ENCODE data around the gene SNAI3.

The SNAI3 gene

GRCh38 chr16:88684569-88685155 lies 1.6 kb downstream of the SNAI3 start:
- H3K9me3 ChIP-seq (ENCODE audit: insufficient read depth, low read depth, low read length) = peaks cover 4% of the 10 kb centered on the region
- no peaks in the 10 kb centered on the region for H3K79me1 ChIP-seq (ENCODE audit: low read length)
- H3K9ac ChIP-seq (ENCODE audit: low read length) = no peak overlapping the region
- H3K4ac ChIP-seq (ENCODE audit: low read depth, low read length) = no peak overlapping the region
- no peak overlapping the region for H3K18ac ChIP-seq (ENCODE audit: low read length)
- no peak overlapping the region for H3K4me2 ChIP-seq (ENCODE audit: low read length)
- no peak overlapping the region for H4K91ac ChIP-seq (ENCODE audit: low read depth, low read length)
- no CpG with 5 or more reads among the region's 15 CpGs for WGBS (ENCODE audit: extremely low coverage, insufficient coverage, insufficient read length)
- H2BK12ac ChIP-seq (ENCODE audit: low read length) = no peak overlapping the region
- no peaks in the 10 kb centered on the region for H3K79me2 ChIP-seq (ENCODE audit: control insufficient read depth, insufficient read depth, low read length, poor library complexity)
- no peaks in the 10 kb centered on the region for H3K36me3 ChIP-seq (ENCODE audit: control insufficient read depth in 1 of 2, insufficient read depth in 2 of 2, low read length in 2 of 2)
- H4K8ac ChIP-seq (ENCODE audit: low read depth, low read length) = no peak overlapping the region
- no peak overlapping the region for H2BK5ac ChIP-seq (ENCODE audit: low read depth, low read length, poor library complexity)
- H3K14ac ChIP-seq (ENCODE audit: low read length) = no peak overlapping the region
- no peak overlapping the region for H4K12ac ChIP-seq (ENCODE audit: low read depth, low read length)
- H3K27ac ChIP-seq (ENCODE audit: low read depth, low read length) = no peak overlapping the region
- no peak for DNase-seq
- H3K4me3 ChIP-seq (ENCODE audit: low read depth, low read length) = no peak overlapping the region
- H3K23ac ChIP-seq (ENCODE audit: low read length) = no peak overlapping the region
- H3K27me3 ChIP-seq (ENCODE audit: insufficient read depth, low read length) = peaks cover 5% of the 10 kb centered on the region
- no peak overlapping the region for H2BK120ac ChIP-seq (ENCODE audit: insufficient read depth, low read length, poor library complexity)
- H2AFZ ChIP-seq (ENCODE audit: insufficient read depth, low read length, poor library complexity) = no peak overlapping the region
- no peak overlapping the region for H2AK5ac ChIP-seq (ENCODE audit: low read length)
- peaks cover 6 to 10% of the 10 kb centered on the region in 2 experiments for H3K4me1 ChIP-seq (ENCODE audit: control insufficient read depth in 1 of 2, insufficient read depth in 2 of 2, low read length in 2 of 2)

- Histone ChIP-seq H4K91ac (ENCODE audit: low read depth, low read length) (no peak overlapping the region), H3K27me3 (ENCODE audit: insufficient read depth, low read length) (peaks cover 5% of the 10 kb centered on the region), H2BK120ac (ENCODE audit: insufficient read depth, low read length, poor library complexity) (no peak overlapping the region), H3K4me2 (ENCODE audit: low read length) (no peak overlapping the region), H2BK12ac (ENCODE audit: low read length) (no peak overlapping the region), H3K79me2 (ENCODE audit: control insufficient read depth, insufficient read depth, low read length, poor library complexity) (no peaks in the 10 kb centered on the region), H4K8ac (ENCODE audit: low read depth, low read length) (no peak overlapping the region), H3K36me3 (ENCODE audit: control insufficient read depth in 1 of 2, insufficient read depth in 2 of 2, low read length in 2 of 2) (no peaks in the 10 kb centered on the region), H3K9me3 (ENCODE audit: insufficient read depth, low read depth, low read length) (peaks cover 4% of the 10 kb centered on the region), H3K14ac (ENCODE audit: low read length) (no peak overlapping the region), H4K12ac (ENCODE audit: low read depth, low read length) (no peak overlapping the region), H3K79me1 (ENCODE audit: low read length) (no peaks in the 10 kb centered on the region), H3K27ac (ENCODE audit: low read depth, low read length) (no peak overlapping the region), H3K4me3 (ENCODE audit: low read depth, low read length) (no peak overlapping the region), H2AFZ (ENCODE audit: insufficient read depth, low read length, poor library complexity) (no peak overlapping the region), H3K9ac (ENCODE audit: low read length) (no peak overlapping the region), H3K23ac (ENCODE audit: low read length) (no peak overlapping the region), H2AK5ac (ENCODE audit: low read length) (no peak overlapping the region), H3K18ac (ENCODE audit: low read length) (no peak overlapping the region), H2BK5ac (ENCODE audit: low read depth, low read length, poor library complexity) (no peak overlapping the region), H3K4ac (ENCODE audit: low read depth, low read length) (no peak overlapping the region), H3K4me1 (ENCODE audit: control insufficient read depth in 1 of 2, insufficient read depth in 2 of 2, low read length in 2 of 2) (peaks cover 6 to 15% of the 10 kb centered on the region in 2 experiments)
- no CpG with 5 or more reads among the region's 21 CpGs for WGBS (ENCODE audit: extremely low coverage, insufficient coverage, insufficient read length)
- DNase-seq = peak in 1 of 2 donors; percentile 24
These were observed 4.4 kb downstream of the SNAI3 start for GRCh38 chr16:88681709-88682451.

GRCh38 chr16:88681084-88681680 lies 5.1 kb downstream of the SNAI3 start:
- Histone ChIP-seq H3K14ac (ENCODE audit: low read length) (no peak overlapping the region), H3K4me1 (ENCODE audit: control insufficient read depth in 1 of 2, insufficient read depth in 2 of 2, low read length in 2 of 2) (peaks cover 2 to 11% of the 10 kb centered on the region in 2 experiments), H3K18ac (ENCODE audit: low read length) (no peak overlapping the region), H2BK120ac (ENCODE audit: insufficient read depth, low read length, poor library complexity) (no peak overlapping the region), H4K8ac (ENCODE audit: low read depth, low read length) (no peak overlapping the region), H3K79me2 (ENCODE audit: control insufficient read depth, insufficient read depth, low read length, poor library complexity) (no peaks in the 10 kb centered on the region), H2AK5ac (ENCODE audit: low read length) (no peak overlapping the region), H3K79me1 (ENCODE audit: low read length) (no peaks in the 10 kb centered on the region), H3K27ac (ENCODE audit: low read depth, low read length) (no peak overlapping the region), H2AFZ (ENCODE audit: insufficient read depth, low read length, poor library complexity) (no peak overlapping the region), H3K27me3 (ENCODE audit: insufficient read depth, low read length) (peaks cover 5% of the 10 kb centered on the region), H3K36me3 (ENCODE audit: control insufficient read depth in 1 of 2, insufficient read depth in 2 of 2, low read length in 2 of 2) (peaks cover 0 to 4% of the 10 kb centered on the region in 2 experiments), H3K9me3 (ENCODE audit: insufficient read depth, low read depth, low read length) (peaks cover 4% of the 10 kb centered on the region), H3K23ac (ENCODE audit: low read length) (no peak overlapping the region), H2BK5ac (ENCODE audit: low read depth, low read length, poor library complexity) (no peak overlapping the region), H3K4me2 (ENCODE audit: low read length) (no peak overlapping the region), H2BK12ac (ENCODE audit: low read length) (no peak overlapping the region), H3K4me3 (ENCODE audit: low read depth, low read length) (no peak overlapping the region), H4K91ac (ENCODE audit: low read depth, low read length) (no peak overlapping the region), H3K4ac (ENCODE audit: low read depth, low read length) (no peak overlapping the region), H3K9ac (ENCODE audit: low read length) (no peak overlapping the region), H4K12ac (ENCODE audit: low read depth, low read length) (no peak overlapping the region)
- WGBS (ENCODE audit: extremely low coverage, insufficient coverage, insufficient read length) = no CpG with 5 or more reads among the region's 31 CpGs
- DNase-seq = peak in 1 of 2 donors; percentile 41

- Histone ChIP-seq H3K18ac (ENCODE audit: low read length) (no peak overlapping the region), H3K36me3 (ENCODE audit: control insufficient read depth in 1 of 2, insufficient read depth in 2 of 2, low read length in 2 of 2) (peaks cover 0 to 9% of the 10 kb centered on the region in 2 experiments), H3K4me3 (ENCODE audit: low read depth, low read length) (no peak overlapping the region), H3K27me3 (ENCODE audit: insufficient read depth, low read length) (peaks cover 5% of the 10 kb centered on the region), H3K27ac (ENCODE audit: low read depth, low read length) (no peak overlapping the region), H4K12ac (ENCODE audit: low read depth, low read length) (no peak overlapping the region), H2BK120ac (ENCODE audit: insufficient read depth, low read length, poor library complexity) (no peak overlapping the region), H2AK5ac (ENCODE audit: low read length) (no peak overlapping the region), H3K79me2 (ENCODE audit: control insufficient read depth, insufficient read depth, low read length, poor library complexity) (no peaks in the 10 kb centered on the region), H2BK5ac (ENCODE audit: low read depth, low read length, poor library complexity) (no peak overlapping the region), H2AFZ (ENCODE audit: insufficient read depth, low read length, poor library complexity) (no peak overlapping the region), H4K91ac (ENCODE audit: low read depth, low read length) (no peak overlapping the region), H3K14ac (ENCODE audit: low read length) (no peak overlapping the region), H3K9me3 (ENCODE audit: insufficient read depth, low read depth, low read length) (peaks cover 2% of the 10 kb centered on the region), H3K4ac (ENCODE audit: low read depth, low read length) (no peak overlapping the region), H3K79me1 (ENCODE audit: low read length) (no peaks in the 10 kb centered on the region), H3K23ac (ENCODE audit: low read length) (no peak overlapping the region), H4K8ac (ENCODE audit: low read depth, low read length) (no peak overlapping the region), H3K4me2 (ENCODE audit: low read length) (no peak overlapping the region), H2BK12ac (ENCODE audit: low read length) (no peak overlapping the region), H3K4me1 (ENCODE audit: control insufficient read depth in 1 of 2, insufficient read depth in 2 of 2, low read length in 2 of 2) (peaks cover 0 to 6% of the 10 kb centered on the region in 2 experiments), H3K9ac (ENCODE audit: low read length) (no peak overlapping the region)
- WGBS (ENCODE audit: extremely low coverage, insufficient coverage, insufficient read length) = no CpG with 5 or more reads among the region's 5 CpGs
- no peak for DNase-seq
These were observed 5.7 kb downstream of the SNAI3 start for GRCh38 chr16:88680554-88681083.
